ENCODE measurements around the gene FNDC10. TPM values are rescaled to one million over a fixed set of nuclear protein-coding genes. Genes with fewer than 3 reads are reported as not detected.

Gene FNDC10
- total RNA-seq = 12.5 and 15.5 TPM in 2 replicates

DNA sequence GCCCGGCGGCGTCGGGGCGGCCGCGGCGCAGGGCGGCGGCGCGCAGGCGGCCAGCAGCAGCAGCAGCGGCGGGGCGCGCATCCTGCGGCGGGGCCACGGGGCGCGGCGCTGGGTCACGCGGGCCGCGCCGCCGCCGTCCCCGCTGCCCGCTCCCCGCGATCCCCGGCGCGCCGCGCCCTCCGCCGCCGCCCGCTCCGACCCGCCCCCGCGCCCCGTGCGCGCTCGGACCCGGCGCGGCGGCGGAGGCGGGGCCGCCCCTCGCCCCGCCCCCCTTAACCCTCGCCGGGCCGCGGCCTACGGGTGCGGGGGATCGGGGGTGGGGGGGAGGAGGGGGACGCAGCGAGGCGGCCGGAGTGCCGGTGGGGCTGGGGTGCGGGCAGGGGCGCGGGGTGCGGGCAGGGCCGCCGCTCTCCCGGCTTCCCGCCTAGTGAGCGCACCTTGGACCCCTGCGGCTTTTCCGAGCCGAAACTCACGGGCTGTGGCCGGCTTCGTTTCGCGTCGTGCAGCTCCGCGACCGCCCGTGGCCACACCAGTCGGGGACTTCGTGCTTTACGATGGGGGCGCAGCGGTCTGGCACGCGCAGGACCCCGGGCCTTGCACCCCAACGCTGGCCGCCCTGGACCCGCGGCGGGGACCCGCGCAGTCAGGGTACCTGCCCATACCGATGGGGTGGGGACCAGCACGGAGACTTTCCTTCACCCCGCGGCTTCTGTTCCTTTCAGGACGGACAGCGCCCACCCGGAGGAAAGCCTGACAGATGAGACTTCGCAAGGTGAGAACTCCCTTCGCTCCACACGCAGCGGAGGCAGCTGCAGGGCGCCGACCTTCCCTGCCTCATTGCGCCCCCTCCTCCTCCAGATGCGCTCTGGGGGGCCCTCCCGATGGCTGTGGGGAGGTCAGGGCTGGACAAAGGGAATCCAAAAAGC, at the start of gene FNDC10:
TSS of gene FNDC10 (minus strand) at position 201 of the 926 bp plus-strand sequence. CDS start at position 81, 120 bp downstream.

DNA sequence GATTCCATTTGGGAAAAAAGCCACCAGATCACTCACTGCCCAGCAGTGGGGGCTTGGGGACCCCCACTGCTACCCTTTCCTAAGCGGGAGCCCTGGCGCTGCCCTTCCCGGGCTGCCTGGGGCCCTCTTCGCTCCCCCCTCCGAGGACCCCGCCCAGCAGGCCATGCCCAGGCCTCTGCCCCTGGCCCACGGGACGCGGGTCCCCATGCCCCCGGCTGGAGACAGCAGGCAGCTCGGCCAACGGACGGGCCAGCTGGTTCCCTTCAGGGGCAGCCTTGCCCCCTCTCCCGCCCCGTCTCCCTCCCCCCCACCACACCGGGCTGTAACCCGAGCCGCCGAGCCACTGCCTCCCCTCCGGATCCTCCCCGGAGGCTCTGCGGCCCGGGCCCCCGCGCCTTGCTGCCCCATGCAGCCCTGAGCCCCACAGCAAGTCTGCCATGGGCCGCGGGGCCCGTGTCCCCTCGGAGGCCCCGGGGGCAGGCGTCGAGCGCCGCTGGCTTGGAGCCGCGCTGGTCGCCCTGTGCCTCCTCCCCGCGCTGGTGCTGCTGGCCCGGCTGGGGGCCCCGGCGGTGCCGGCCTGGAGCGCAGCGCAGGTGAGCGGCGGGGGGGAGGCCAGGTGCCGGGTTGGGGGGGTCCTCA, 32.0 kb upstream of the FNDC10 start, which contains the start of gene MMP23B:
TSS of gene MMP23B (plus strand) at position 392 of the 639 bp plus-strand sequence. CDS start at position 438, 46 bp downstream.

GRCh38 chr1:1615256-1616044, 15.5 kb upstream of the FNDC10 start, which contains the start of gene MIB2:
Gene MIB2, plus strand, starts transcription at chr1:1615500. Its CDS starts 7,953 bp downstream, at chr1:1623453.

DNA sequence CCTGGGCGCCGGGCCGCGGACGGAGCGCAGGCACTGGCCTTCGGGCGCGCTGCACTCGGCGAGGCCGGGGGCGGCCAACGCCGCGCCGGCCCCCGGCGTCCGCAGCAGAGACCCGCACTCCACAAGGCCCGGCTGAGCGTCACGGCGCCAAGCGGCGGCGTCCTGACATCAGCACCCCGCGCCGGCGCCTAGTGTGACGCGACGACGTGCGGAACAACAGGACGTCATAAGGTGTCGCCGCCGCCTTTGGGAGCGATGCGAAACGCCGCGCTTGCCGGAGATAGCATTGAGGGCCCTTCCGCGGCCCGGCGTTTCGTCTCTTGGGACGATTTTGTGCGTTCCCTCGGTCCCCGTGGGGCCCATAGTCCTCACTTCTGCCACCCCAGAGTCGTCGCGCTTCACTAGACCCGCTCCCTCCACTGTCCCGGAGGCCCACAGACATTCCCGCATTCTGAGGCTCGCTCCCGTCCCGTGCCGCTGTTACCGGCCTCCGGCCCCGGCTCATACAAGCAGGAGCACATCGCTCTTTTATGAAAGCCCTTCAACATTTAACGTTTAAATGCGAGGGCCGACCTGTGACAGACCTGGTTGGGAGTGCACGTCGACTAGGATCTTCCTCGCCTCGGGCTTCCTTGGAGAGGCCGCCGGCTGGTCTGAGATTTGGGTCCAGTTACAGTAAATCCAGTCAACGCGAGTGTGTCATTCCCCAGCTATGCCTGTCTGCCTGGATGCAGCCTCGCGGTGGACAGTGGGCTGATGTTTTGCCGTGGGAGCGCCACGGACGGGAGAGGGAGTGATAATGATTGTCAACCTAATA, 25.0 kb downstream of the FNDC10 start, which contains the start of gene SSU72:
TSS of gene SSU72 (minus strand) at position 143 of the 817 bp plus-strand sequence. CDS start 306 bp downstream, outside the sequence.

Other genes starting within 250 kb of the FNDC10 start
- gene MXRA8, start 241.6 kb downstream of the FNDC10 start, total RNA-seq = 630 and 641 TPM in 2 replicates
- 105 and 109 TPM in 2 replicates for gene AURKAIP1, start 224.9 kb downstream of the FNDC10 start, total RNA-seq
- gene CCNL2, start 200.8 kb downstream of the FNDC10 start, total RNA-seq = 119 and 121 TPM in 2 replicates
- gene MRPL20, start 192.8 kb downstream of the FNDC10 start, total RNA-seq = 91.9 and 98.0 TPM in 2 replicates
- gene ANKRD65, start 178.9 kb downstream of the FNDC10 start, total RNA-seq = 0.20 and 1.00 TPM in 2 replicates
- gene VWA1, start 164.4 kb downstream of the FNDC10 start, total RNA-seq = 6.9 and 14.0 TPM in 2 replicates
- not detected in 2 replicates for gene ATAD3C, start 150.4 kb downstream of the FNDC10 start, total RNA-seq
- gene ATAD3B, start 128.4 kb downstream of the FNDC10 start, total RNA-seq = 8.6 and 9.3 TPM in 2 replicates
- gene ATAD3A, start 88.0 kb downstream of the FNDC10 start, total RNA-seq = 19.9 and 27.5 TPM in 2 replicates
- gene TMEM240, start 59.5 kb downstream of the FNDC10 start, total RNA-seq = 1.2 and 5.8 TPM in 2 replicates
- 95.3 and 101 TPM in 2 replicates for gene SSU72, start 25.3 kb downstream of the FNDC10 start, total RNA-seq
- 40.8 and 48.0 TPM in 2 replicates for gene MIB2, start 15.4 kb upstream of the FNDC10 start, total RNA-seq
- 13.6 and 15.7 TPM in 2 replicates for gene MMP23B, start 32.0 kb upstream of the FNDC10 start, total RNA-seq
- gene CDK11B, start 58.9 kb upstream of the FNDC10 start, total RNA-seq = 10.8 and 12.0 TPM in 2 replicates
- 43.6 and 43.7 TPM in 2 replicates for gene SLC35E2B, start 92.7 kb upstream of the FNDC10 start, total RNA-seq
- gene CDK11A, start 124.2 kb upstream of the FNDC10 start, total RNA-seq = 6.8 and 8.1 TPM in 2 replicates
- 53.7 TPM in 2 replicates for gene NADK, start 178.3 kb upstream of the FNDC10 start, total RNA-seq

All from cardiac ventricle fibroblast (primary cell).